Neural cell (in vitro differentiated cells): Measurements from ENCODE around the gene SMTNL2.

Experiments
- EZH2 ChIP-seq: fragments of 200-600, 300-800 bp; shearing (Covaris generic), sonication (generic); IDR thresholded peaks from 2 replicates; pipeline ENCODE4 v1.6.1; 2014; ENCODE audit warnings: antibody characterized with exemption, low read length, borderline replicate concordance, mild to moderate bottlenecking; ENCODE audit not compliant: insufficient read depth, poor library complexity, severe bottlenecking
- POLR2AphosphoS5 ChIP-seq: IDR thresholded peaks from 2 replicates; pipeline ENCODE4 v1.6.1; 2012
- TF ChIP-seq, protein P1 (sequence below): fragments of 450-650 bp; IDR thresholded peaks from 2 replicates; pipeline ENCODE4 v1.5.1; 2014; ENCODE audit warnings: antibody characterized with exemption, mild to moderate bottlenecking, moderate library complexity; ENCODE audit not compliant: poor library complexity, severe bottlenecking

DNA sequence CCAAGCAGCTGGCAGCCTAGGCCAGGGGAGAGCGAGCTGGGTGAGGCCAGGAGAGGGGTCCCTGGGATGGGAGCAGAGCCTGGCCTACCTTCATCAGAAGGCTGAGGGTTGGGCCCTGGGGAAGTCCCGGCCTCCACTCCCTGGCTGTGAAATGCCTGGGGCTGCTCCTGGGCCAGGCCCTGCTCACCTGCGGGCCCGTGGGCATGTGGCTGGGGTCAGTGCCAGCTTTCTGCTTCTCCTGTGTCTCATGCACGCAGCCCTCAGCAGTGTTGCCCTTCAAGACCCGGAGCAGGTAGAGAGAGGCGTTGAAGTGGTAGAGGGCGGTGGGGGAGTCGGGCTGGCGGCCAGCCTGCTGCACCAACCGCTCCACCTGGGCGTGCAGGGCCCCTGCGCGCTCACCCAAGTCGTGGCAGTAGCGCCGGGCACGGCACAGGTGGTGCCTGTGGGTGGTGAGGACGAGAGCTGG, 41.6 kb upstream of the SMTNL2 start:
- TF ChIP-seq, protein P1, sequence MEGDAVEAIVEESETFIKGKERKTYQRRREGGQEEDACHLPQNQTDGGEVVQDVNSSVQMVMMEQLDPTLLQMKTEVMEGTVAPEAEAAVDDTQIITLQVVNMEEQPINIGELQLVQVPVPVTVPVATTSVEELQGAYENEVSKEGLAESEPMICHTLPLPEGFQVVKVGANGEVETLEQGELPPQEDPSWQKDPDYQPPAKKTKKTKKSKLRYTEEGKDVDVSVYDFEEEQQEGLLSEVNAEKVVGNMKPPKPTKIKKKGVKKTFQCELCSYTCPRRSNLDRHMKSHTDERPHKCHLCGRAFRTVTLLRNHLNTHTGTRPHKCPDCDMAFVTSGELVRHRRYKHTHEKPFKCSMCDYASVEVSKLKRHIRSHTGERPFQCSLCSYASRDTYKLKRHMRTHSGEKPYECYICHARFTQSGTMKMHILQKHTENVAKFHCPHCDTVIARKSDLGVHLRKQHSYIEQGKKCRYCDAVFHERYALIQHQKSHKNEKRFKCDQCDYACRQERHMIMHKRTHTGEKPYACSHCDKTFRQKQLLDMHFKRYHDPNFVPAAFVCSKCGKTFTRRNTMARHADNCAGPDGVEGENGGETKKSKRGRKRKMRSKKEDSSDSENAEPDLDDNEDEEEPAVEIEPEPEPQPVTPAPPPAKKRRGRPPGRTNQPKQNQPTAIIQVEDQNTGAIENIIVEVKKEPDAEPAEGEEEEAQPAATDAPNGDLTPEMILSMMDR = no peak
- TF ChIP-seq POLR2AphosphoS5 = no peak
- no peak for TF ChIP-seq EZH2
